Measurements from ENCODE around the gene ZBTB32.

GRCh38 chr19:35655600-35655999 is 48.8 kb upstream of the ZBTB32 start:
- TF ChIP-seq CTCF (IDR thresholded peaks at IDR 0.05; ENCODE audit: low read depth, low read length) (no peak), POLR2A (IDR thresholded peaks at IDR 0.05; ENCODE audit: extremely low read depth, insufficient read length) (no peak)

Measured in NB4 (cell line).